Measurements from ENCODE around the gene DLGAP4.
A peak's percentile ranks its signal among the peaks of the same experiment; 100 is the strongest.

Gene DLGAP4

GRCh38 chr20:36334281-36335205 is 28.4 kb downstream of the DLGAP4 start:
- DNase-seq: no peak

GRCh38 chr20:36335206-36335870 is 29.2 kb downstream of the DLGAP4 start:
- DNase-seq: no peak

GRCh38 chr20:36336204-36336603 is 30.1 kb downstream of the DLGAP4 start:
- DNase-seq: no peak

- DNase-seq: no peak
These were observed 31.0 kb downstream of the DLGAP4 start for GRCh38 chr20:36336954-36337704.

GRCh38 chr20:36337886-36338285 is 31.7 kb downstream of the DLGAP4 start:
- DNase-seq: no peak

- no peak for DNase-seq
These were observed 33.8 kb downstream of the DLGAP4 start for GRCh38 chr20:36339646-36340592.

GRCh38 chr20:36340593-36340990 is 34.5 kb downstream of the DLGAP4 start:
- DNase-seq: no peak

GRCh38 chr20:36341331-36342020 is 35.3 kb downstream of the DLGAP4 start:
- no peak for DNase-seq

GRCh38 chr20:36342331-36343120 is 36.4 kb downstream of the DLGAP4 start:
- DNase-seq: no peak

- no peak for DNase-seq
These were observed 37.5 kb downstream of the DLGAP4 start for GRCh38 chr20:36343641-36344040.

- DNase-seq: peak; percentile 4
These were observed 38.5 kb downstream of the DLGAP4 start for GRCh38 chr20:36344517-36345132.

GRCh38 chr20:36346256-36346655 is 40.1 kb downstream of the DLGAP4 start:
- no peak for DNase-seq

GRCh38 chr20:36349384-36350170 is 43.4 kb downstream of the DLGAP4 start:
- no peak for DNase-seq

- DNase-seq: no peak
These were observed 44.3 kb downstream of the DLGAP4 start for GRCh38 chr20:36350439-36350838.

GRCh38 chr20:36351937-36352336 is 45.8 kb downstream of the DLGAP4 start:
- DNase-seq: no peak

- no peak for DNase-seq
These were observed 46.9 kb downstream of the DLGAP4 start for GRCh38 chr20:36352843-36353553.

- DNase-seq: no peak
These were observed 47.6 kb downstream of the DLGAP4 start for GRCh38 chr20:36353740-36354139.

GRCh38 chr20:36355469-36356171 is 49.5 kb downstream of the DLGAP4 start:
- no peak for DNase-seq

All from midbrain (tissue), 1 donor.